ENCODE results near the gene CAT. TPM values are rescaled to one million over a fixed set of nuclear protein-coding genes. Genes with fewer than 3 reads are reported as not detected.

The CAT gene
- polyA plus RNA-seq, 1 of the 3 experiments (the other 2 are of a cell fraction) = 26.6 TPM

DNA sequence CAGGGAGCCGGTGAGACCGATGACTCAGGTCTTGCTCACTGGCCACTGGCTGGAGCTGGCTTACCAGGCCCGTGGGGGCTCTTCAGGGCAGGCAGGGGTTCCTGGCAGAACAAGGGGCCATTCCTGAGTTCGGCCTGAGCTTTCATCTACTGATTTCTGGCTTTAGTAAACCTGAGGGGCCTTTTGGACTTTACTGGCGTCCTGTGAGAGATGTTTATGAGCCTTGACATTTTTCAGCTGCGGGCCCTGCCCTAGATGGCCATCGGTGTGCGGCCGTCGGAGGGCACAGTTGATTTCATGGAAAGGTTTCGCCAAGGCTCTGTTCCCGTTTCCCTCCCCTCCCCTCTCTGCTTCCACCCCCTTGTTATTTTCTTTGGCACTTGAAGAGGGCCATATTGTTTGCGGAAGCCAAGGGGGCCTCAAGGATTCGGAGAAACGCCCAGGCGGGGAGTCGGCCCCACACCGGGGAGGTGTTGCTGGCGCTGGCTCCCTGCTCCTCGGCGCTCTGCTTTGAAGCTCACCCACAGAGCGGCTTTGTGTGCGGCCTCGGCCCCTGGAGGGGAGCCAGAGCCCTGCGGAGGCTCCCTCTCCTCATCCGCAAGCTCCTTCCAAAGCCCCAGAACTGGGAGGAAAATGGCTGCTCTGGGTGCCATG lies 57.1 kb downstream of the CAT start (continued):
- no peak for TF ChIP-seq PBX3 (IDR thresholded peaks at IDR 0.05)
- TF ChIP-seq ELF1 (IDR thresholded peaks at IDR 0.05) = no peak
- no peak for TF ChIP-seq GATA2 (CRISPR knock-in tag; IDR thresholded peaks at IDR 0.05)
- no peak for TF ChIP-seq ZBTB33 (IDR thresholded peaks at IDR 0.05; ENCODE audit: borderline replicate concordance, low read depth)

DNA sequence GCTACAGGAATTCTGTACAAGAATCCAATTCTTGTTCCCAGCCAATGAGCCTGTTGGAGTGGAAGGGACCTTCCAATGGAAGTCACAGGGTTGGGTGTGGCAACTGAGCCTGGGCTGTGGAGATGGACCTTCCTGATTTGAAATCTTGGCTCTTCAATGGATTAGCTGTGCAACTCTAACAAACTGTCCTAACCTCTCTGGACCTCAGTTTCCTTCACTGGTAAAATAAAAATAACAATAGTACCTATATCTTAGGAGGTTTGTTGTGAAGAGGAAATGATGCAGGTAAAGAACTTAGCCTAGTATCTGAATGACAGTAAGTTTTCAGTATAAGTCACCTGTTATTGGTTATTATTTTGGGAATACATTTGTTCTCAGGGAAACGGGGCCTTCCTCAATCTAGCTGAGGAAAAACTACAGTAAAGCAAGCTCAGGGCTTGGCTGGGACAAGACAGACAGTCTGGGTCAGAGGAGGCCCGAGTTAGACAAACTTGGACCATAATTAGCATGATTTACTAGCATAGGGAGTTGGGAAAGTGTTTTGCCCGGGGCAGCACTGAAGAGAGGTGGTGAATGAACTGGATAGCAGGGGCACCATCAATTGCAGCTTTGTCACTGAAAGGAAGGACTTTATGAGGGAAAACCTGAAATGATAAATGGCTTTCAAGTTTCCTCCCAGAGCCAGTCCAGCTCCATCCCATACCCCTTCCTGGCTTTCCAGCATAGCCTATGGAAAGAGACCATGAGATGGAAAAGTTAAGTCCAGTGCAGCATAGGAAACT lies 61.2 kb downstream of the CAT start:
- Histone ChIP-seq H3K4me3 (ENCODE audit: low read depth in 2 of 2, low read length in 1 of 2) (no peak overlapping the region), H2AFZ (ENCODE audit: low read depth) (no peak overlapping the region), H3F3A (replicated peaks; ENCODE audit: insufficient read depth) (no peaks in the 10 kb centered on the region), H3K9me3 (no peaks in the 10 kb centered on the region), H3K27ac (ENCODE audit: low read depth in 2 of 2, low read length in 1 of 2) (no peak overlapping the region), H3K36me3 (replicated peaks in 1 of 2; ENCODE audit: control insufficient read depth in 1 of 2, insufficient read depth in 2 of 2, low read length in 1 of 2) (no peaks in the 10 kb centered on the region), H3K4me1 (ENCODE audit: control insufficient read depth in 1 of 2, insufficient read depth in 2 of 2, low read depth in 1 of 2, low read length in 1 of 2) (peaks cover 0 to 2% of the 10 kb centered on the region in 2 experiments; a peak in 1 of 4 replicates), H3K9me2 (no peaks in the 10 kb centered on the region), H4K20me1 (ENCODE audit: insufficient read depth) (no peaks in the 10 kb centered on the region), H3K9ac (no peak overlapping the region), H3K79me2 (ENCODE audit: insufficient read depth) (no peaks in the 10 kb centered on the region), H3K4me2 (no peak overlapping the region), H3K27me3 (ENCODE audit: insufficient read depth) (no peaks in the 10 kb centered on the region; the same call in 1 of the 2 replicates)
- 23% methylated on average over 3 of the region's 3 CpGs for WGBS (ENCODE audit: low lambda C conversion rate)
- DNase-seq = no peak
- POLR2A ChIA-PET = no interaction called here
- CTCF ChIA-PET = interaction anchor here (0.7 to 1.7 kb wide), 4 partner anchors 7 to 133 kb away, joined by 3 to 9 read pairs (median 3); partner anchors contain the start of gene ELF5
- no peak for TF ChIP-seq USF1 (IDR thresholded peaks at IDR 0.05; ENCODE audit: borderline replicate concordance, low read depth)
- TF ChIP-seq MXI1 (IDR thresholded peaks at IDR 0.05; ENCODE audit: low read depth, low read length) = no peak
- TF ChIP-seq FOXJ3 (CRISPR knock-in tag; IDR thresholded peaks at IDR 0.05) = no peak
- TF ChIP-seq, protein P1, sequence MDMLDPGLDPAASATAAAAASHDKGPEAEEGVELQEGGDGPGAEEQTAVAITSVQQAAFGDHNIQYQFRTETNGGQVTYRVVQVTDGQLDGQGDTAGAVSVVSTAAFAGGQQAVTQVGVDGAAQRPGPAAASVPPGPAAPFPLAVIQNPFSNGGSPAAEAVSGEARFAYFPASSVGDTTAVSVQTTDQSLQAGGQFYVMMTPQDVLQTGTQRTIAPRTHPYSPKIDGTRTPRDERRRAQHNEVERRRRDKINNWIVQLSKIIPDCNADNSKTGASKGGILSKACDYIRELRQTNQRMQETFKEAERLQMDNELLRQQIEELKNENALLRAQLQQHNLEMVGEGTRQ (IDR thresholded peaks at IDR 0.05; ENCODE audit: borderline replicate concordance, low read depth, low read length) = no peak
- TF ChIP-seq FOXM1 (IDR thresholded peaks at IDR 0.05; ENCODE audit: low read depth) = no peak
- TF ChIP-seq RCOR1 (IDR thresholded peaks at IDR 0.05; ENCODE audit: low read length) = no peak
- no peak for TF ChIP-seq CTCF (IDR thresholded peaks at IDR 0.05)
- TF ChIP-seq JUND (IDR thresholded peaks at IDR 0.05) = no peak
- no peak for TF ChIP-seq RFX5 (IDR thresholded peaks at IDR 0.05; ENCODE audit: low read length)
- no peak for TF ChIP-seq SIN3A (IDR thresholded peaks at IDR 0.05; ENCODE audit: borderline replicate concordance, low read depth, low read length)
- TF ChIP-seq RXRA (IDR thresholded peaks at IDR 0.05; ENCODE audit: borderline replicate concordance, low read depth) = no peak
- no peak for TF ChIP-seq REST (IDR thresholded peaks at IDR 0.05; ENCODE audit: low read depth, low read length)
- no peak for TF ChIP-seq EP300 (IDR thresholded peaks at IDR 0.05; ENCODE audit: borderline replicate concordance in 1 of 2, low read depth in 1 of 2, low read length in 1 of 2)
